Sigmoid colon (tissue), 7 donors: ENCODE measurements around the gene APOC1. TPM values are rescaled to one million over a fixed set of nuclear protein-coding genes. Genes with fewer than 3 reads are reported as not detected.

Source experiments
- DNase-seq: peaks from one replicate; pipeline ENCODE4 v3.0.0-alpha.2; 2019
- H3K27ac ChIP-seq, 4 donors: fragments of 200-600 bp; sonication (generic); one replicate each; pipeline ENCODE4 v1.5.1; 2016 to 2019; ENCODE audit warnings: mild to moderate bottlenecking in 1 of 4
- H3K27me3 ChIP-seq, 3 donors: fragments of 200-600 bp; sonication (generic); one replicate each; pipeline ENCODE4 v1.5.1; 2019; ENCODE audit warnings: mild to moderate bottlenecking in 1 of 3
- H3K36me3 ChIP-seq, 4 donors: fragments of 200-600 bp; sonication (generic); one replicate each; pipeline ENCODE4 v1.5.1; 2016 to 2019
- H3K4me1 ChIP-seq, 4 donors: fragments of 200-600 bp; sonication (generic); one replicate each; pipeline ENCODE4 v1.5.1; 2017 to 2019
- H3K4me3 ChIP-seq, 4 donors: fragments of 200-600 bp; sonication (generic); one replicate each; pipeline ENCODE4 v1.5.1; 2017 to 2019; ENCODE audit warnings: mild to moderate bottlenecking in 2 of 4, moderate library complexity in 1 of 4
- H3K9me3 ChIP-seq, 4 donors: fragments of 200-600 bp in 3 of 4; sonication (generic) in 3 of 4; one replicate each; pipeline versions ENCODE4 v1.5.1 to v1.6.1; 2013 to 2019
- EP300 ChIP-seq, 4 donors: sonication (generic); formaldehyde crosslinking; IDR thresholded peaks; one replicate each; pipeline ENCODE4 v1.6.1; 2017; ENCODE audit warnings: antibody characterized with exemption in 4 of 4
- POLR2A ChIP-seq, 2 donors: fragments of 450-650 bp; IDR thresholded peaks; one replicate each; pipeline ENCODE4 v1.6.1; 2016; ENCODE audit warnings: antibody characterized with exemption in 2 of 2, mild to moderate bottlenecking in 2 of 2, moderate library complexity in 2 of 2
- POLR2AphosphoS5 ChIP-seq, 4 donors: sonication (generic); formaldehyde crosslinking; IDR thresholded peaks; one replicate each; pipeline ENCODE4 v1.6.1; 2017; ENCODE audit warnings: antibody characterized with exemption in 4 of 4
- WGBS, 2 donors: extraction: QIAGEN DNeasy Blood & Tissue Kit; methylation state at CpG; one replicate each; pipeline ENCODE4 v1.1.7; 2013; 5-methylcytosine and 5-hydroxymethylcytosine counted together
- intact Hi-C: fragments of 100-400 bp; cut with DNase I; formaldehyde crosslinking; loops from one replicate; pipeline ENCODE4 v1.15.1; 2023
- polyA plus RNA-seq, 3 donors: library from polyadenylated mRNA; stranded (reverse); fragments of 200-250 nt; gene quantifications; one replicate each; pipeline ENCODE4 v1.2.3, GENCODE V29; 2013
- total RNA-seq, 4 donors: library from RNA; depleted of rRNA; stranded (reverse); fragments of >200 nt; gene quantifications; one replicate each; pipeline ENCODE4 v1.1.0, GENCODE V29; 2016
- TF ChIP-seq, protein P1 (sequence below), 4 experiments: fragments of 450-650 bp in 3 of 4; fragments of 200-600 bp in 1 of 4; IDR thresholded peaks; one replicate each; pipeline ENCODE4 v1.5.1; 2016 to 2019; ENCODE audit warnings: antibody characterized with exemption in 4 of 4, mild to moderate bottlenecking in 3 of 4, moderate library complexity in 2 of 4
- donor health status: healthy with polysubstance abuse.
- donor health status: Bipolar disorder and iron deficiency.
- donor health status: healthy.

The APOC1 gene
- total and polyA plus RNA-seq, 7 donors, result 2.3 to 73.3 (median 29.0) TPM; not detected in 1

GRCh38 chr19:44890366-44891015 lies 23.9 kb upstream of the APOC1 start:
- H3K4me1 ChIP-seq, result peaks cover 0 to 26% (median 24%) of the 10 kb centered on the region in 4 donors
- peak overlapping the region; percentile 91 to 96 (median 94) for H3K27ac ChIP-seq
- no peak for DNase-seq
- H3K9me3 ChIP-seq, result no peaks in the 10 kb centered on the region
- WGBS, 2 donors, result 0% methylated on average over 40 of the region's 40 CpGs
- intact Hi-C loops, result loop anchor here (2.0 to 5.0 kb wide), 2 partner anchors 42 to 362 kb away; partner anchors contain the start of gene MARK4
- TF ChIP-seq, protein P1, sequence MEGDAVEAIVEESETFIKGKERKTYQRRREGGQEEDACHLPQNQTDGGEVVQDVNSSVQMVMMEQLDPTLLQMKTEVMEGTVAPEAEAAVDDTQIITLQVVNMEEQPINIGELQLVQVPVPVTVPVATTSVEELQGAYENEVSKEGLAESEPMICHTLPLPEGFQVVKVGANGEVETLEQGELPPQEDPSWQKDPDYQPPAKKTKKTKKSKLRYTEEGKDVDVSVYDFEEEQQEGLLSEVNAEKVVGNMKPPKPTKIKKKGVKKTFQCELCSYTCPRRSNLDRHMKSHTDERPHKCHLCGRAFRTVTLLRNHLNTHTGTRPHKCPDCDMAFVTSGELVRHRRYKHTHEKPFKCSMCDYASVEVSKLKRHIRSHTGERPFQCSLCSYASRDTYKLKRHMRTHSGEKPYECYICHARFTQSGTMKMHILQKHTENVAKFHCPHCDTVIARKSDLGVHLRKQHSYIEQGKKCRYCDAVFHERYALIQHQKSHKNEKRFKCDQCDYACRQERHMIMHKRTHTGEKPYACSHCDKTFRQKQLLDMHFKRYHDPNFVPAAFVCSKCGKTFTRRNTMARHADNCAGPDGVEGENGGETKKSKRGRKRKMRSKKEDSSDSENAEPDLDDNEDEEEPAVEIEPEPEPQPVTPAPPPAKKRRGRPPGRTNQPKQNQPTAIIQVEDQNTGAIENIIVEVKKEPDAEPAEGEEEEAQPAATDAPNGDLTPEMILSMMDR (IDR thresholded peaks at IDR 0.05), result no peak
- TF ChIP-seq POLR2A (IDR thresholded peaks at IDR 0.05) (no peak), EP300 (IDR thresholded peaks at IDR 0.05) (peak in 1 of 4 donors; percentile 75), POLR2AphosphoS5 (IDR thresholded peaks at IDR 0.05) (peak in 3 of 4 donors; percentile 64 to 83 (median 78))
- H3K27me3 ChIP-seq, result no peaks in the 10 kb centered on the region
- peaks cover 22 to 63% (median 36%) of the 10 kb centered on the region in 4 donors for H3K36me3 ChIP-seq
- peak overlapping the region; percentile 50 to 65 (median 58) for H3K4me3 ChIP-seq

GRCh38 chr19:44891016-44891882 lies 23.2 kb upstream of the APOC1 start, which contains the start of gene TOMM40:
Gene TOMM40, plus strand, starts transcription at chr19:44891254. Its CDS starts 162 bp downstream, at chr19:44891416.
- H3K4me3 ChIP-seq, result peak within 1 kb of the TSS; percentile 50 to 99 (median 94)
- peak within 1 kb of the TSS; percentile 91 to 96 (median 94) for H3K27ac ChIP-seq
- peaks cover 30 to 64% (median 41%) of the 10 kb centered on the region in 4 donors for H3K36me3 ChIP-seq
- H3K27me3 ChIP-seq, result no peaks in the 10 kb centered on the region
- TF ChIP-seq POLR2A (IDR thresholded peaks at IDR 0.05) (no peak), POLR2AphosphoS5 (IDR thresholded peaks at IDR 0.05) (peak in 2 of 4 donors; percentile 70 to 79)
- peak; percentile 100 for DNase-seq
- intact Hi-C loops, result loop anchor here (2.0 to 5.0 kb wide), 2 partner anchors 42 to 361 kb away; partner anchors contain the start of gene MARK4
- 0 to 1% methylated on average over 81 of the region's 81 CpGs for WGBS, 2 donors
- H3K4me1 ChIP-seq, result peaks cover 0 to 26% (median 24%) of the 10 kb centered on the region in 4 donors
- no peaks in the 10 kb centered on the region for H3K9me3 ChIP-seq

- H3K9me3 ChIP-seq, result no peaks in the 10 kb centered on the region
- no peak overlapping the region for H3K4me3 ChIP-seq
- intact Hi-C loops, result loop anchor here (5.0 kb wide), 1 partner anchor 359 kb away; the partner anchor contains the start of gene MARK4
- H3K4me1 ChIP-seq, result peaks cover 0 to 26% (median 24%) of the 10 kb centered on the region in 4 donors
- no peak for DNase-seq
- WGBS, 2 donors, result 90 to 93% methylated on average over 7 of the region's 7 CpGs
- no peak overlapping the region for H3K27ac ChIP-seq
- peaks cover 35 to 64% (median 46%) of the 10 kb centered on the region in 4 donors for H3K36me3 ChIP-seq
- no peaks in the 10 kb centered on the region for H3K27me3 ChIP-seq
- TF ChIP-seq EP300 (IDR thresholded peaks at IDR 0.05), result no peak
- TF ChIP-seq POLR2AphosphoS5 (IDR thresholded peaks at IDR 0.05), result no peak
- TF ChIP-seq POLR2A (IDR thresholded peaks at IDR 0.05), result no peak
- TF ChIP-seq, protein P1 (IDR thresholded peaks at IDR 0.05), result no peak
Observed at GRCh38 chr19:44892932-44893331, 21.5 kb upstream of the APOC1 start.

DNA sequence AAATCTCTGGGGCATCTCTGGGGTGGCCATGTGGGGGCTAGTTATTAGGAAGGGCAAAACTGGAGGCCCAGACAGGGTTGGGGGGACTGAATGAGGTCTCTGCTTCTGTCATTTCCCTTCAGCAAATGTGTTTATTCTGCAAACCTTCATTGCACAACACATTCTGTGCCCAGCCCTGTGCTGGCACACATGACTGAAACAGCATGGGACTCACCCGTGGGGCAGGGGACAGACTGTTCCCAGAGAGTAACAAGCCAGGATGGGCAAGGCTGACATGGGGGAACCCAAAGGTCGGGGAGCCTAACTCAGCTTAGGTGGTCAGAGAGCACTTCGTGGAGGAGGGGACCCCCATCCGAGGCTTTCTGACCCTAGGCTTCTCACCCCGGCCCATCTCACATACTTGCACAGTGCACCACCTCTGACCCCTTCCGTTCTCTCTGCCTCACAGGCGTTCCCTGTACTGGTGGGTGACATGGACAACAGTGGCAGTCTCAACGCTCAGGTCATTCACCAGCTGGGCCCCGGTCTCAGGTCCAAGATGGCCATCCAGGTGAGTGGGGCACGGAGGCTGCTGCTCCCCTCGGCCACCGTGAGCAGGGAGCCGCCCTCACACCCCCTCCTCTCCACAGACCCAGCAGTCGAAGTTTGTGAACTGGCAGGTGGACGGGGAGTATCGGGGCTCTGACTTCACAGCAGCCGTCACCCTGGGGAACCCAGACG lies 20.9 kb upstream of the APOC1 start:
- intact Hi-C loops, result loop anchor here (5.0 kb wide), 1 partner anchor 359 kb away; the partner anchor contains the start of gene MARK4
- no peaks in the 10 kb centered on the region for H3K9me3 ChIP-seq
- no peaks in the 10 kb centered on the region for H3K27me3 ChIP-seq
- no peak for TF ChIP-seq EP300 (IDR thresholded peaks at IDR 0.05)
- no peak for TF ChIP-seq POLR2AphosphoS5 (IDR thresholded peaks at IDR 0.05)
- TF ChIP-seq POLR2A (IDR thresholded peaks at IDR 0.05), result no peak
- TF ChIP-seq, protein P1 (IDR thresholded peaks at IDR 0.05), result no peak
- no peak overlapping the region for H3K4me3 ChIP-seq
- no peak overlapping the region for H3K27ac ChIP-seq
- peaks cover 35 to 64% (median 46%) of the 10 kb centered on the region in 4 donors for H3K36me3 ChIP-seq
- DNase-seq, result no peak
- H3K4me1 ChIP-seq, result peaks cover 0 to 26% (median 24%) of the 10 kb centered on the region in 4 donors
- 94 to 95% methylated on average over 18 of the region's 18 CpGs for WGBS, 2 donors
